Activated T-cell treated with anti-CD3 and anti-CD28 coated beads, Interleukin-2, amount 50 U/mL, for 24 hours (primary cell): ENCODE data around the gene FAM135A.

Source experiments
- DNase-seq: peaks from one replicate; pipeline ENCODE4 v3.0.0-alpha.2; 2020
- H3K27ac Mint-ChIP-seq: 2 replicates; pipeline ENCODE4 v1.8.0; 2020; ENCODE audit warnings: mild to moderate bottlenecking, mixed read lengths
- H3K27me3 Mint-ChIP-seq: 2 replicates; pipeline ENCODE4 v1.8.0; 2020; ENCODE audit warnings: mixed read lengths
- H3K36me3 Mint-ChIP-seq: 2 replicates; pipeline ENCODE4 v1.8.0; 2020; ENCODE audit warnings: low read depth, mixed read lengths
- H3K4me1 Mint-ChIP-seq: 2 replicates; pipeline ENCODE4 v1.8.0; 2020; ENCODE audit warnings: low read depth, mixed read lengths
- H3K4me3 Mint-ChIP-seq: 2 replicates; pipeline ENCODE4 v1.8.0; 2020; ENCODE audit warnings: mild to moderate bottlenecking, moderate library complexity, mixed read lengths
- H3K9me3 Mint-ChIP-seq: 2 replicates; pipeline ENCODE4 v1.8.0; 2020; ENCODE audit warnings: mixed read lengths

Gene FAM135A

DNA sequence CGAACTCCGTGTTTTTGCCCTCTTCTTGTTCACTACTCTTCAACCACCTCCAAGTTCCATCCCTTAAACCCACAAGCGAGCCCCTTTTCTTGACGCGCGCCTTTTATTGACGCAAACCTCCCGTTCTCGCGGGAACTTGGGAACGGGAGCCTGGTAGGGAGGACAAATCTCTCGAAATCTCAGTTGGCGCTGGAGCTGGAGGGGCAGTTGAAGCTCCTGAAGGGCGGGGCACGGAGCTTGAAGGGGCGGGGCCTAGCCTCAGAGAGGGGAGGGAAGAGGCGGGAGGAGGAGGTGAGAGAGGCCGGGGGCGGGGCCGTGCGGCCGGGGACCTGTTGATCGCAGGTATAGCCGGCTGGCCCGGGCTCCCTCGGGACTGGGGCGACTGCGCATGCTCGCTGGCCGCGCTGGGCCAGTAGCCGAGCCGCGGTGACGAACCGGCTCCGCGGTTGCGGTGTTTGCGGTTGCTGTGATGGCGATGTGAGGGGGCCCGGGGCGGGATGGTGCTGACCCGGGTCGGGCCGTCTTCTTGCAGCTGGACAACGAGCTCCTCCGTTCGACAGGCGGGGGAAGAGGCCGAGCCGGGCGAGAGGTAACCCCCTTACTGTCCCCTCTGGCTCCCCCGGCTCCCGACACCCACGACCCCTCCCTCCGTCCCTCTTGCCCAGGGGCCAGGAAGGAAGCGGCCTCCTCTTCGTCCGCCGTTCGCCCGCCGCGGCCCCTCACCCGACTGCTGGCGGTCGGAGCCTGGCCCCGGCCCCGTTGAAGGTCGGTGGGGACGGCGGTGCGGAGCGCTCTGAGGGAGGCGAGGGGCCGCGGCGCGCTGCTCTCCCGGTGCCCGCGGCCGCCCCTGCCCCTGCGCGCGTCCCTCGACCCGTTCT, at the start of gene FAM135A:
Gene FAM135A, plus strand, starts transcription at position 395 of the 878 bp plus-strand sequence. CDS start 14,835 bp downstream, outside the sequence.
- Mint-ChIP-seq H3K4me1 (peaks cover 31% of the 10 kb centered on the region), H3K4me3 (peak within 1 kb of the TSS; percentile 90), H3K36me3 (peaks cover 18% of the 10 kb centered on the region), H3K27ac (peak within 1 kb of the TSS; percentile 94), H3K9me3 (no peaks in the 10 kb centered on the region), H3K27me3 (no peaks in the 10 kb centered on the region)
- peak; percentile 95 for DNase-seq

DNA sequence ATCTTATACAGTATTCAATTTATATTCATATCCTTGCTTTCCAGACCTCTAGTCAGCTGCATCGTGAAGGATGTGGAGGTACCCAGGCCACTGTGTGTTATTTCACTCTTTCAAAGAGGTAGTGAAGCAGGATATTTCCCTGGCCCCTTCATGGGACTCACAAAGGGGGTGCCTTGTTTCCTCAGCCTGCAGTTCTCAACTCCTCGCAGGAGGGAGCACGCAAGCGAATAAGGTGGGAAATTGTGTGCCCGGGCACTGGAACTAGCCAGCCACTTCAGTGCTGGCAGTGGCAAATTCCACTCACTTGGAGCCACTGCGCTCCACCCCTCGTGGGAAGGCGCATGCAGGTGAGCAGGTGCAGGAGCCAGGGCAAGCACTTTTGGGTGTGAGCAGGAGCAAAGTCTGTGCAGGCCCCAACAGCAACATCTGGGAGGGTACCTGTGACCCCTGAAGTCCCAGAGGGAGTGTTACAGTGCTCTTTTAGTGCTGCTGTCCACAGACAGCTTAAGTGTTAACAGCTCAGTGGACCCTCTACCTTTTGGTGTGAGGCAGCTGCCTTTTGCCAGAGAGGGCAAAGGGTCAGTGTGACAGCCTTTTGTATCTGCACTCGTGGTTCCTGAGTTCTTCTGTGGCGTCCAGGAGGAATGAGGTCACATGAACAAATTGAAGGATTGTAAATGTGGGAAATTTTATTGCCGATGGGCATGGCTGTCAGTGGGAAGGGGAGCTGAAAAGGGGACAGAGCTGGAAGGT, 49.4 kb upstream of the FAM135A start:
- DNase-seq, result no peak
- Mint-ChIP-seq H3K4me3 (no peak overlapping the region), H3K4me1 (no peaks in the 10 kb centered on the region), H3K27me3 (peaks cover 10% of the 10 kb centered on the region), H3K36me3 (no peaks in the 10 kb centered on the region), H3K9me3 (no peaks in the 10 kb centered on the region), H3K27ac (no peak overlapping the region)

DNA sequence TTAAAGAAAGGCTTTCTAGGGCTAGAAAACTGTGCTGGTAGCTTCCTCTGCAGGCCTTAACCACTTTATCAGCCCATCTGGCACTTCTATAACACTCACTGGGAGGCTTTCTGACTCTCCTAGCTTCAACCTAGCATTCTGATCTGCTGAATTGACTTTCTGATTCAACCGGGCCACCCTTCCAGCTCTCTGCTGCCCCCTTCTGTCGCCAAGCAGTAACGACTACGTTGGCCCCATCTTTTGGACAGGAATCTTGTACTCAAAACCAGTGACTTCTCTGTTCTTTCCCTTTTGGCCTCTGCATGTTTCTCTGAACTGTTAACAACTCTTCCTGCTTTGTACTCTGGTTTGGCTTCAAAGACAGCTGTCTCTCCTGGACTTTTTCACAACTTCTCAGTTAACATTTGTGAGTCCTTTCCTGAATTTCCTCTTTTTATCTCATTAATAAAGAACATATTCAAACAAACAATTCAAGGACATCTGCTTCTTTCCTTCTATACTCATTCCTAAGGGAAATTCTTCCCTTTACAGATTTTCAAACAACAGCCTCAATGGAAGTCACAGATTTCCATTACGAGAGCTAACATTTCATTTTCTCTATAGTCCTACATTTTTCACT, 43.9 kb upstream of the FAM135A start:
- no peaks in the 10 kb centered on the region for H3K9me3 Mint-ChIP-seq
- peak; percentile 65 for DNase-seq
- no peak overlapping the region for H3K27ac Mint-ChIP-seq
- no peaks in the 10 kb centered on the region for H3K4me1 Mint-ChIP-seq
- H3K36me3 Mint-ChIP-seq, result no peaks in the 10 kb centered on the region
- no peak overlapping the region for H3K4me3 Mint-ChIP-seq
- peaks cover 10% of the 10 kb centered on the region for H3K27me3 Mint-ChIP-seq

DNA sequence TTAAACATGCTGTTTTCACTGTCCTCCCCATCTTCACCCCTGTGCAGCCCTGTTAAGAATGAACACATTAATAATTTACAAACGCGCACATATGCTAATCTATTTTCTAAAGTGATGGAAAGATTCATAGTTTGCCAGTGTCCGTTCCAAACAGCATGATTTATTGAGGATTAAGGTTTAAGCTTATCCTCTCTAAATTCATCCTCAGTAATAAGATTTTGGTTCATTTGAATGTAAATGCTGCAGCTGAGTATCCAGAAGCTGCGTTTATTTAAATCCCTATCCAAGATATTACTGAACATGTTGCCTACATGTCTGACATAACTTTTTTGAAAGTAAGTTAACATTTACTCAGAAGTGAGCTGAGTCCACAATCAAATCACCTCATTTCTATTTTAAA, 42.8 kb upstream of the FAM135A start:
- H3K4me1 Mint-ChIP-seq, result no peaks in the 10 kb centered on the region
- H3K27me3 Mint-ChIP-seq, result peaks cover 19% of the 10 kb centered on the region
- H3K9me3 Mint-ChIP-seq, result no peaks in the 10 kb centered on the region
- no peak for DNase-seq
- no peak overlapping the region for H3K27ac Mint-ChIP-seq
- no peak overlapping the region for H3K4me3 Mint-ChIP-seq
- H3K36me3 Mint-ChIP-seq, result no peaks in the 10 kb centered on the region

DNA sequence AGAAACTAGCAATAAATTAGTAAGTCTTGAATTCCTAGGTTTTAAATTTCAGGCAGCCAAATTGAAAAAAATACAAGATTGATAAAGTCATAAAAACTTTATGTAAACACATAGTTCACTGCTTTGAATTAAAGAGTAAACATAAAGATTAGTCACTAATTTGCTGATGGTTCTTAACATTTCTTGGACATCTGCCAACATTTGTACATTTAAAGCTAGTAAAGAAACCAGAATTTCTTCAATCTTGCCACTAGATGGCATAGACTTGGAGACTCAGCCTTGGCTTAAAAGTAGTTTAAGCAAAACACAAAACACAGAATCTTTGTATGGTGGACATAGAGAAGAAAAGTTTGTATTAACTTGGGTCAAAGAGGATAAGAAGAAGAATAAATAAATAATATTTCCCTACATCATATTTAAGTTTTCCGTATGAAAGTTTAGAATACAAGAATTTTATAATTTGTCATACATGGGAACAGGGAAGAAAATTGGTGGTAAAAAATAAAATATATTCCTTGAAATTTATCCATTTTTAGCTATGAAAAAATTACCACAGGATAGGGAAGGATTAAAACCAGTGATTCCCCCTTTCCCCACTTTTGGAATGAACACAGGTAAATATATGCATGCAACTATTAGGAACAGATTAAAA, 41.7 kb upstream of the FAM135A start:
- Mint-ChIP-seq H3K4me3 (no peak overlapping the region), H3K4me1 (no peaks in the 10 kb centered on the region), H3K36me3 (no peaks in the 10 kb centered on the region), H3K27me3 (peaks cover 26% of the 10 kb centered on the region), H3K9me3 (no peaks in the 10 kb centered on the region), H3K27ac (no peak overlapping the region)
- no peak for DNase-seq

DNA sequence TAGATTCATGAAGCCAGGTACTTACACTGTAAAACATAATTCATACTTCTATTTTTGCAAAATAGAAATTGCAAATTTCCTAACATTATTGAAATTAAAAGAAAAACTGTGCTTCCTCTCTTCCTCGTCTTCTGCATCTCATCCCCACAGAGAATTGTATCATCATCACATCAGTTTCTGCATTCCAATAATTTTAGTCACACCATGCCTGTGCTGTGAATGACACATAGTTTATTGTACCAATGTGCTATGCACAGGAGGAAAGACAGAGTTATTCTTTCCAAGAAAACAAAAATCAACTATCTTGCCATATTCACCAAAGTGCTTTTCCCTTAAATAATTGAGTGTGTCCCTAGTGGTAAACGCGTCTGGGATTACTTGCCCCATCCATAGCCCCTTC, 38.1 kb upstream of the FAM135A start:
- Mint-ChIP-seq H3K9me3 (no peaks in the 10 kb centered on the region), H3K27me3 (peaks cover 32% of the 10 kb centered on the region), H3K4me1 (no peaks in the 10 kb centered on the region), H3K27ac (no peak overlapping the region), H3K4me3 (no peak overlapping the region), H3K36me3 (no peaks in the 10 kb centered on the region)
- no peak for DNase-seq

DNA sequence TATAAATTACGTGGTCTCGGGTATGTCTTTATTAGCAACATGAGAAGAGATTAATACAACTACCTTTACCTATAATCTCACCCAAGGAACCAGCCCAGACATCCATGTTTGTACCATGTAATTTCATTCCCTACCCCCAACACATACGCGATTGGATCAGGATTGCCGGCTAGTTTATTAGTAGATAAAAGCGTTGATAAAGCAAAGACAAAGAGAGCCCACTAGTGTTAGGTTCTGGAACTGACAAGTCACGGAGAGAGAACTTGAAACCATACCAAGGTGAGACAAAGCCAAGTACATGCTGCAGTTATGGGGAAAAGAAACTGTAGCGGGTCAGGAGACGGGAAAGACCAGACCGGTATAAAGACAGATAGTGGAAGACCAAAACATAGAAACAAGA, 37.4 kb upstream of the FAM135A start:
- no peak overlapping the region for H3K4me3 Mint-ChIP-seq
- no peaks in the 10 kb centered on the region for H3K36me3 Mint-ChIP-seq
- no peak for DNase-seq
- no peaks in the 10 kb centered on the region for H3K4me1 Mint-ChIP-seq
- H3K27ac Mint-ChIP-seq, result no peak overlapping the region
- peaks cover 32% of the 10 kb centered on the region for H3K27me3 Mint-ChIP-seq
- no peaks in the 10 kb centered on the region for H3K9me3 Mint-ChIP-seq

DNA sequence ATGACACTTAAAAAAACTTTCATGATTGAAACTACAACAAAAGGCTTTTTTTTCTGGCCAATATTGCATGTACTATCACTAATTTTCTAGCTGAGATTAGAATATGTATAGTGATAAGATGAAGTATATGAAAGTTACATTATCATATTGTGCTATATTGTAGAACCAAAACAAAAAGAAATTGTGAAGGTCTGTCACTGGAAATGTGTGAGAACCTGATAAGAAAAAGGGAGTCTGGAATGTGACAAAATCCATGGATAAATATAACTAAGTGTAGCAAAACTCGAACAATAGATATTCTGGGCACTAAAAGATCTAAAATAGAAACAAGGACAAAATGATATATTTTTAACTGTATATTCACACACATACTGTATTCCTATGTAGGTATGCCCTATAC, 36.7 kb upstream of the FAM135A start:
- DNase-seq, result no peak
- Mint-ChIP-seq H3K9me3 (no peaks in the 10 kb centered on the region), H3K27ac (no peak overlapping the region), H3K36me3 (no peaks in the 10 kb centered on the region), H3K4me3 (no peak overlapping the region), H3K27me3 (peaks cover 32% of the 10 kb centered on the region), H3K4me1 (no peaks in the 10 kb centered on the region)

DNA sequence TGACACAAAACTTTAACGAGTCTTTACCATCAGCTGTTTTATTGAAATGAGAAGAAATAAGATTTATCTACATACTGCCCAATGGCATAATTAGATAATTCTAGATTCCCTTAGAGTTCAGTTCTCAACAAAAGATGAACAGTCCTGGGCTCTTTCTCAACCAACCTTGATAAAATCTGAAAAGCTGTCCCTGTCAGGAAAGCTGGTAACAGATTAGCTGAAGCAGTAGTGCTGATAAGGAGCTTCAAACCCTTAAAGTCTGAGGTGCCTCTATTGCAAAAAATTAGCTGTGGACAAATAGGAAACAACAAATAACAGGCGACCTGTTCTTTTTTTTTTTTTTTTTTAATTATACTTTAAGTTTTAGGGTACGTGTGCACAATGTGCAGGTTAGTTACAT, 35.9 kb upstream of the FAM135A start:
- H3K4me1 Mint-ChIP-seq, result no peaks in the 10 kb centered on the region
- H3K36me3 Mint-ChIP-seq, result no peaks in the 10 kb centered on the region
- H3K9me3 Mint-ChIP-seq, result no peaks in the 10 kb centered on the region
- DNase-seq, result no peak
- peaks cover 31% of the 10 kb centered on the region for H3K27me3 Mint-ChIP-seq
- no peak overlapping the region for H3K27ac Mint-ChIP-seq
- no peak overlapping the region for H3K4me3 Mint-ChIP-seq

DNA sequence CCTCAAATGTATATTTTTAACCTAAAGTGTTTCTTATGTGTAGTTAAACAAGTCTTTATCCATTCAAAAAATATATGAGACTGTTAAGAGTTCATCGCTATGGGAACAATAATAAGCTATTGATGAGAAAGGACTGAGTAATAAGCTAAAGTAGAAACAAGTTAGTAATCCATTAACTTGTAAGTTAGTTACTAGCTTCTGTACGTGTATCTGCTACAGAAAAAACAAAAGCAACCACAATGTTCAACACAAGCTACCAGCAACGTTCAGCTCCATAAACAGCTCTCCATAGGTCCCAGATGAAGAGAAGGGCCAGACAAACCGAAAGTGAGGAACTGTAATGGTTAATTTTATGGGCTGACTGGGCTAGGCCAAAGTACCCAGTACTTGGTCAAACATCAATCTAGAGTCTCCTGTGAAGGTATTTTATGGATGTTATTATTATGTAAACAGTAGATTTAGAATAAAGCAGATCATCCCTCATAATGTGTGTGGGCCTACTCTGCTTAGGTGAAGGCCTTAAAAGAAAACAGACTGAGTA, 33.8 kb upstream of the FAM135A start:
- no peak overlapping the region for H3K4me3 Mint-ChIP-seq
- no peak overlapping the region for H3K27ac Mint-ChIP-seq
- DNase-seq, result no peak
- H3K27me3 Mint-ChIP-seq, result peaks cover 21% of the 10 kb centered on the region
- no peaks in the 10 kb centered on the region for H3K9me3 Mint-ChIP-seq
- no peaks in the 10 kb centered on the region for H3K36me3 Mint-ChIP-seq
- H3K4me1 Mint-ChIP-seq, result no peaks in the 10 kb centered on the region

DNA sequence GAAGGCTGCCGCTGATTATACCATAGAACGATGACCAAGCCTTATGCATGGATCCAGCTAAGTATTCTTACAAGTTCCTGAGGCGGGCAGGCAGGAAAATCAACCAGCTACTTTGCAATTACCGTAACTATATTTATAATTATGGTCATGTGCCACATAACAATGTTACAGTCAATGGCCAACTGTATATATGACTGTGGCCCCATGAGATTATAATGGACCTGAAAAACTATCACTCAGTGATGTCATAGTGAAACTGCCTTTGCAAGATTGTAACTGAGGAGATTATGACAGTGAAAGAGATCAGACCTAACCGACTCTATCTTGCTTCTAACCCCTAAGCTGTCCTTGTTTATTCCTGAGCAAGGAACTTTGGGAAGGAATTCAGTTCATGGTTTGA, 33.1 kb upstream of the FAM135A start:
- no peaks in the 10 kb centered on the region for H3K36me3 Mint-ChIP-seq
- no peaks in the 10 kb centered on the region for H3K9me3 Mint-ChIP-seq
- H3K4me1 Mint-ChIP-seq, result no peaks in the 10 kb centered on the region
- DNase-seq, result no peak
- no peak overlapping the region for H3K27ac Mint-ChIP-seq
- peaks cover 15% of the 10 kb centered on the region for H3K27me3 Mint-ChIP-seq
- no peak overlapping the region for H3K4me3 Mint-ChIP-seq

DNA sequence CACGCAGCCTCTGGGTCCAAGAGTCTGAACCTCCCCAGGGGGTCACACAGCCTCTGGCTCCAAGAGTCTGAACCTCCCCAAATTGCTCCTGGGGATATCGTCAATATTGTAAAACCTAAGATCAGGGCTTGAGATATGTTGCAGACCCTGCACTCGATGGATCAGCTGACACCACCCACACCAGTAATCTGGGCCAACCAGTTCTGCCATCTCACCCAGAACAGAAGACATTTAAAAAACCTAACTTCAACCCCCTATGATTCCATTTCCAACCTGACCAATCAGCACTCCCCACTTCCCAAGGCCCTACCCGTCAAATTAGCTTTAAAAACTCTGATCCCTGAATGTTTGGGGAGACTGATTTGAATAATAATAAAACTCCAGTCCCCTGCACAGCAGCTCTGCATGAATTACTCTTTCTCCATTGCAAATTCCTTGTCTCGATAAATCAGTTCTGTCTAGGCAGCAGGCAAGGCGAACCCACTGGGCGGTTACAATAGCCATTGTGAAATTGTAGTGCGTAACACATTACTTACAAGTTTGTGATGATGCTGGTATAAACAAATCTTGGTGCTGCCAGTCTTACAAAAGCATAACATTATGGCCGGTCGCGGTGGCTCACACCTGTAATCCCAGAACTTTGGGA, 32.4 kb upstream of the FAM135A start:
- no peaks in the 10 kb centered on the region for H3K9me3 Mint-ChIP-seq
- H3K4me3 Mint-ChIP-seq, result no peak overlapping the region
- H3K36me3 Mint-ChIP-seq, result no peaks in the 10 kb centered on the region
- DNase-seq, result no peak
- no peak overlapping the region for H3K27ac Mint-ChIP-seq
- no peaks in the 10 kb centered on the region for H3K4me1 Mint-ChIP-seq
- H3K27me3 Mint-ChIP-seq, result peaks cover 9% of the 10 kb centered on the region

DNA sequence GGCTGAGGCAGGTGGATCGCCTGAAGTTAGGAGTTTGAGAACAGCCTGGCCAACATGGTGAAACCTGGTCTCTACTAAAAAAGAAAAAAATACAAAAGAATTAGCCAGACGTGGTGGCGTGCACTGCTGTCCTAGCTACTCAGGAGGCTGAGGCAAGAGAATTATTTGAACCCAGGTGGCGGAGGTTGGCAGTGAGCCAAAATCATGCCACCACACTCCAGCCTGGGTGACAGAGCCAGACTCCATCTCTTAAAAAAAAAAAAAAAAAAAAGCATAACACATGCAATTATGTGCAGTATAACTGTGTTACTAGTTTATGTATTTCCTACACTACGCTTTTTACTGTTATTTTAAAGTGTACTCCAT, 31.9 kb upstream of the FAM135A start:
- H3K27me3 Mint-ChIP-seq, result peaks cover 7% of the 10 kb centered on the region
- no peak for DNase-seq
- no peak overlapping the region for H3K27ac Mint-ChIP-seq
- H3K9me3 Mint-ChIP-seq, result no peaks in the 10 kb centered on the region
- no peaks in the 10 kb centered on the region for H3K4me1 Mint-ChIP-seq
- no peak overlapping the region for H3K4me3 Mint-ChIP-seq
- no peaks in the 10 kb centered on the region for H3K36me3 Mint-ChIP-seq

DNA sequence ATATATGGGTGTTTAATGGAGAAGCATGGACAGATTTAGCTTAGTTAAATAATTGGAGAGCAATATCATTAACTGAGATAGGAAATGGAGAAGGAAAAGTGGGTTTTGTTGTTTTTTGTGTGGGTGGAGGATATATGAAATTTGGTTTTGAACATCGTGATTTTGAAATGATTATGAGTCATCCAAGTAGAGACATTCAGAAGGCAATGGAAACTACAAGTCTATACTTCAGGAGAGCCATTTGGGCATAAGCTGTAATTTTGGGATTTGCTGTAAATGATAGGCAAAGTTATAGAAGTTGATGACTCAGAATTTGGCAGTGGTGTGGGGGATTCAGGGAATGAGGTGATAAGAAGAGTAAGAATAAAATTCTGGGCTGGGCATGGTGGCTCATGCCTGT, 27.4 kb upstream of the FAM135A start:
- no peak overlapping the region for H3K27ac Mint-ChIP-seq
- H3K27me3 Mint-ChIP-seq, result peaks cover 2% of the 10 kb centered on the region
- no peaks in the 10 kb centered on the region for H3K9me3 Mint-ChIP-seq

More for the DNA sequence above, 27.4 kb upstream of the FAM135A start:
- Mint-ChIP-seq H3K4me3 (no peak overlapping the region), H3K4me1 (no peaks in the 10 kb centered on the region), H3K36me3 (no peaks in the 10 kb centered on the region)
- no peak for DNase-seq
